Karpas-422 (cell line): Measurements from ENCODE around the gene F3. TPM values are rescaled to one million over a fixed set of nuclear protein-coding genes. Genes with fewer than 3 reads are reported as not detected.

Experiments
- DNase-seq: peaks from one replicate; pipeline ENCODE4 v3.0.0-alpha.2; 2015
- H2AFZ ChIP-seq: fragments of 200-600 bp; sonication (generic); 2 replicates; pipeline ENCODE4 v1.6.1; 2014; ENCODE audit warnings: antibody characterized with exemption, low read length, mixed read lengths
- H3K27ac ChIP-seq: fragments of 200-600 bp; sonication (generic); 2 replicates; pipeline ENCODE4 v1.5.1; 2014; ENCODE audit warnings: mild to moderate bottlenecking, low read length, moderate library complexity
- H3K27me3 ChIP-seq: fragments of 200-600 bp; sonication (generic); 2 replicates; pipeline ENCODE4 v1.6.1; 2014; ENCODE audit warnings: low read length, mixed read lengths
- H3K36me3 ChIP-seq: fragments of 200-600 bp; sonication (generic); 2 replicates; pipeline ENCODE4 v1.6.1; 2014; ENCODE audit warnings: low read length, mixed read lengths; ENCODE audit not compliant: insufficient read depth
- H3K4me1 ChIP-seq: fragments of 200-600 bp; sonication (generic); 2 replicates; pipeline ENCODE4 v1.6.1; 2014; ENCODE audit warnings: mild to moderate bottlenecking, low read length, mixed read lengths
- H3K4me2 ChIP-seq: fragments of 200-600 bp; sonication (generic); 2 replicates; pipeline ENCODE4 v1.6.1; 2014; ENCODE audit warnings: low read length, low read depth, mild to moderate bottlenecking; ENCODE audit not compliant: poor library complexity, severe bottlenecking
- H3K4me3 ChIP-seq: fragments of 200-600 bp; sonication (generic); 2 replicates; pipeline ENCODE4 v1.5.1; 2014; ENCODE audit warnings: mild to moderate bottlenecking, antibody characterized with exemption, low read length, mixed read lengths
- H3K79me2 ChIP-seq: fragments of 200-600 bp; sonication (generic); 2 replicates; pipeline ENCODE4 v1.6.1; 2014; ENCODE audit warnings: mild to moderate bottlenecking, low read length, mixed read lengths
- H3K9ac ChIP-seq: fragments of 200-600 bp; sonication (generic); 2 replicates; pipeline ENCODE4 v1.6.0; 2014; ENCODE audit warnings: low read length
- H3K9me2 ChIP-seq: fragments of 200-600 bp; sonication (generic), shearing (Covaris generic); replicated peaks from 2 replicates; pipeline ENCODE4 v1.6.0; 2014; ENCODE audit warnings: mild to moderate bottlenecking, low read length, moderate library complexity; ENCODE audit not compliant: insufficient read depth
- H3K9me3 ChIP-seq: fragments of 300-700, 200-600 bp; sonication (generic); 2 replicates; pipeline ENCODE4 v1.6.1; 2014; ENCODE audit warnings: low read length, mixed read lengths
- H4K20me1 ChIP-seq: fragments of 200-600 bp; sonication (generic); 2 replicates; pipeline ENCODE4 v1.6.1; 2014; ENCODE audit warnings: mild to moderate bottlenecking, antibody characterized with exemption, low read length, low read depth; ENCODE audit not compliant: insufficient read depth
- total RNA-seq: library from RNA; depleted of rRNA; stranded (reverse); fragments of >200 nt; shearing (Covaris generic); gene quantifications from 2 replicates; pipeline ENCODE4 v1.2.3, GENCODE V29; 2014; ENCODE audit warnings: low replicate concordance

F3 gene
- total RNA-seq, 1 experiment from 2014 or later, result not detected

DNA sequence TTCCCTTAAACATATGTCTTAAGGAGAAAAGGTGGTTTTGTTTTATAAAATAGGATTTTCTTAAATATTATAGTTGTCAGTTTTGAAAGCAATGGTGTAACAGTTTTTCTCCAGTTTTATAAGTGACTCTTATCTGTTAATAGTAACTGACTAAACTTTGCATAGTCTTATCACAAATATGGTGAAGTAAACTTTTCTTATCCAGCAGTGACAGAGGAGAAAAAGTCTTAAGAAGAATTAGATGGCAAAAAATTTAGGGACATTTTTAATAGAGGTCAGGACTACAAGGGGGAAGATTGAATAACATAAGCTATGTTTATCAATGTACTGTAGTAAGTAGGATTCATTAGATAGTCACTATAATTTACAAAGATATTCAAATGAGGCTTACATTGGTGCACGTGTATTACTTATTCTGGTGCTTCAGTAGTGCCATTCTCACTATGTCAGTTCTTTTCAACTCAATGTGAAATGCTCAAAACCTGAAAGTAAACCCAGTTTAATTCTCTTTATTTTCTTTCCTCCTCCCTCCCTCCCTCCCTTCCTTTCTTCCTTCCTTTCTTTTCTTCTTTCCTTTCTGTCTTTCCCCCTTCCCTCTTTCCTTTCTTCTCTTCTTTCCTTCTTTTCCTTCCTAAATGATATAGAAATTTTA is 26.1 kb downstream of the F3 start:
- no peak overlapping the region for H2AFZ ChIP-seq

DNA sequence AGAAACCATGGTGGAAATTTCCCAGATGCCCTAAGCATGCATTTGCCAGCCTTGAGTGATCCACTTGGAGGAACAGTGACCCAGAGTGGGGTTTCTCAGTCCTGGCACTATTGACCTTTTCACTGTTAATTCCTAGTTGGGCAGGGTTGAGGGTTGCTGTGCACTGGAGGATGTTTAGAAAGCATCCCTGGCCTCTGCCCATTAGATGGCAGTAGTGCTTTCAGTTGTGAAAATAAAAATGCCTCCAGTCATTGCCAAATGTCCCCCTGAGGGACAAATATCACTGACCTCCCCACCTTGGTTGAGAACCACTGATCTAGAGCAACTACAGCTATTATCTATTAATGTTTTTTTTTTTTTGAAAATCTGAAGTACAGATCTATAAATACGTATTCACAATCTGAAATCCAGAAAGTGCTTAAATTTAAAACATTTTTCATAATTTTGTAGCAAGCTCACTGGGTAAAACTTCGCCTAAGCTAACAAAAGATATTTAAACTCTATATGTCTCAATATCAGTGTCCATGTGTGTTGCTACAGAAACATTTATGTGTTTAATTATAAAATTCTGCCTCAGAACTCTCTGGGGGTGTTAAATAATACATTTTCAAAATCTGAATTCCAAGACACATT is 27.3 kb downstream of the F3 start:
- Histone ChIP-seq H4K20me1 (no peaks in the 10 kb centered on the region), H3K36me3 (no peaks in the 10 kb centered on the region), H3K27ac (no peak overlapping the region), H3K79me2 (no peaks in the 10 kb centered on the region), H3K4me2 (no peak overlapping the region), H3K4me1 (no peaks in the 10 kb centered on the region), H3K9me2 (no peaks in the 10 kb centered on the region), H3K4me3 (no peak overlapping the region), H3K9me3 (no peaks in the 10 kb centered on the region), H3K9ac (no peak overlapping the region), H3K27me3 (no peaks in the 10 kb centered on the region), H2AFZ (no peak overlapping the region)
- DNase-seq, result peak; percentile 55

More for the DNA sequence above, 26.1 kb downstream of the F3 start:
- no peak for DNase-seq
- Histone ChIP-seq H3K79me2 (no peaks in the 10 kb centered on the region), H3K36me3 (no peaks in the 10 kb centered on the region), H3K4me3 (no peak overlapping the region), H4K20me1 (no peaks in the 10 kb centered on the region), H3K27me3 (no peaks in the 10 kb centered on the region), H3K9me2 (no peaks in the 10 kb centered on the region), H3K9ac (no peak overlapping the region), H3K4me1 (no peaks in the 10 kb centered on the region), H3K4me2 (no peak overlapping the region), H3K27ac (no peak overlapping the region), H3K9me3 (no peaks in the 10 kb centered on the region)

DNA sequence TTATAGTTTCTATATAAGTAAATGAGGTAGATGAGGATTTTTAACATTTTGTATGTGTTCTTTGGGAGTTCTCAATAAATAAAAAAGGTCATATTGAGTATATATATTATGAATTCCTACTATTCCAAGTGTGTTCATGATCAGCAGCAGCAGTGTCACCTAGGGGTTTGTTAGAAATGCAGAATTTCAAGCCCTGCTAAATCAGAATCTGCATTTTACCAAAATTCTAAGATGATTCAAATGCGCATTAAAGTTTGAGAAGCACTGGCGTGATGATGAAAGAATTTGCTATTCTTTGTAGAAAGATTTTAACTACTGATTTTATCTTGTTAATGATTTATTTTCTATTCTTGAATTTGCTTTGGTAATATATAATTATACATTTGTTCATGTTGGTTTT is 28.7 kb downstream of the F3 start:
- no peaks in the 10 kb centered on the region for H3K4me1 ChIP-seq
- no peaks in the 10 kb centered on the region for H3K9me2 ChIP-seq
- H3K27ac ChIP-seq, result no peak overlapping the region
- H3K27me3 ChIP-seq, result no peaks in the 10 kb centered on the region
- H3K9ac ChIP-seq, result no peak overlapping the region
- H4K20me1 ChIP-seq, result no peaks in the 10 kb centered on the region
- H3K9me3 ChIP-seq, result no peaks in the 10 kb centered on the region
- no peak overlapping the region for H3K4me3 ChIP-seq
- H2AFZ ChIP-seq, result no peak overlapping the region
- no peak for DNase-seq
- no peaks in the 10 kb centered on the region for H3K79me2 ChIP-seq
- H3K4me2 ChIP-seq, result no peak overlapping the region
- no peaks in the 10 kb centered on the region for H3K36me3 ChIP-seq

DNA sequence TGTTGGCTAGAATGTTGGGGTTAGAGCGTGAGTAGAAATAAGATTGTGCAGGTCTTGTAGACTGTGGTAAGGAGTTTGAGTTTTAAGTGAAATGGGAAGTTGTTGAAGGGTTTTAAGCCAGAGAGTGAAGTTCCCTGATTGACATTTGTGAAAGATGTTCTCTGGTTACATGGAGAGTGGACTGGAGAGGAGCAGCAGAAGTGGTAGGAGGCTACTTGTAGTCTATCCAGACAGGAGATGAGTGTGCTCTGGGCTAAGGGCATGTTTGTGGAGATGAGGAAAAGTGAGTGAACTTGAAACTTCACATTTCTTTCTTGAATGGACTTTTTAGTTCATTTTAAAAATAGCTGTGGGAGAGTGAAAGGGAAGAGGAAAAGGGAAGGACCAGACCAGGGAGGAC is 37.0 kb downstream of the F3 start:
- Histone ChIP-seq H4K20me1 (no peaks in the 10 kb centered on the region), H3K4me2 (no peak overlapping the region), H3K9me3 (no peaks in the 10 kb centered on the region), H3K27me3 (no peaks in the 10 kb centered on the region), H3K9ac (no peak overlapping the region), H3K4me1 (no peaks in the 10 kb centered on the region), H3K27ac (no peak overlapping the region), H3K9me2 (no peaks in the 10 kb centered on the region), H3K36me3 (no peaks in the 10 kb centered on the region; the same call in 1 of the 2 replicates), H3K79me2 (no peaks in the 10 kb centered on the region), H2AFZ (no peak overlapping the region), H3K4me3 (no peak overlapping the region)
- DNase-seq, result no peak

DNA sequence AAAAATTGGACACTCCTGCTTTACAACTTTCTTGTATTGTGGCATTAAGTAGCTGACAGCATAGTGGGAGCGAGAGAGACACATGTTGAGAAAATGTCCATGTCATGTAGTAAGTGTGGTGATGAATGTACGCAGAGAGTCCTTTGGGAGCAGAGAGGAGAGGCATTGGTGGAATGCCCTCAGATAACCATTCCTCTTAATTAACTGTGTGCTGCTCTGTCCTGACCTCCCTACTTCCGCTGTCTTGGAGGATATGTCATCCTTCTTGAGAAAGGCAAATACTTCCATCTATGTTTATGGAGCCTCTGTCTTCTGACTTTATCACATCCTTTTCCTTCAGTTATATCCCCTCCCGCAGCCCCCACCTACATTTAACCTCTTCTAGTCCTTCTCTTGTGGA is 38.4 kb downstream of the F3 start:
- Histone ChIP-seq H2AFZ (no peak overlapping the region), H3K4me2 (no peak overlapping the region), H4K20me1 (no peaks in the 10 kb centered on the region), H3K79me2 (no peaks in the 10 kb centered on the region), H3K9me2 (no peaks in the 10 kb centered on the region), H3K9me3 (no peaks in the 10 kb centered on the region), H3K9ac (no peak overlapping the region), H3K36me3 (no peaks in the 10 kb centered on the region; the same call in 1 of the 2 replicates), H3K27ac (no peak overlapping the region), H3K27me3 (no peaks in the 10 kb centered on the region), H3K4me3 (no peak overlapping the region), H3K4me1 (no peaks in the 10 kb centered on the region)
- no peak for DNase-seq

DNA sequence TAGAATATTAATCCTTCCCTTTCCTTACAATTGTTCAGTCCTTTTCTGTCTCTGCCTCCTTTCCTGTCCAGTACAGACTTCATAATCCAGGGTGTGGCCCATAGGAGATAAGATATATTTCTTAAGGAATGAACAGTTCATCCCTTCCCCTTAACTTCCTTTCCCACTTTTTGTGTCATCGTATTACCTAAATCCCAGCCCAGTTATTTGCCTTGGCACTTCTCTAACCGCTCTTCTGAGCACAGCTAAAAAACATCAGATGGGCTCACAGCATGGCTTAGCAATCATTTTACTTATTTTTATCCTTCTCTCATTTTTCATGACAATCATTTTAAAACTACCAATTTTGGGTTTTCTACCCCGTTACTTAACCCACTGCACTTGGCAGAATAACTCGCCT is 39.6 kb downstream of the F3 start:
- no peak overlapping the region for H3K27ac ChIP-seq
- no peaks in the 10 kb centered on the region; the same call in 1 of the 2 replicates for H3K36me3 ChIP-seq
- no peak overlapping the region for H3K4me3 ChIP-seq
- no peaks in the 10 kb centered on the region for H3K4me1 ChIP-seq
- no peaks in the 10 kb centered on the region for H3K27me3 ChIP-seq
- no peak for DNase-seq
- no peaks in the 10 kb centered on the region for H3K9me2 ChIP-seq
- no peaks in the 10 kb centered on the region for H4K20me1 ChIP-seq
- H2AFZ ChIP-seq, result no peak overlapping the region
- H3K4me2 ChIP-seq, result no peak overlapping the region
- no peaks in the 10 kb centered on the region for H3K79me2 ChIP-seq
- H3K9ac ChIP-seq, result no peak overlapping the region
- H3K9me3 ChIP-seq, result no peaks in the 10 kb centered on the region

DNA sequence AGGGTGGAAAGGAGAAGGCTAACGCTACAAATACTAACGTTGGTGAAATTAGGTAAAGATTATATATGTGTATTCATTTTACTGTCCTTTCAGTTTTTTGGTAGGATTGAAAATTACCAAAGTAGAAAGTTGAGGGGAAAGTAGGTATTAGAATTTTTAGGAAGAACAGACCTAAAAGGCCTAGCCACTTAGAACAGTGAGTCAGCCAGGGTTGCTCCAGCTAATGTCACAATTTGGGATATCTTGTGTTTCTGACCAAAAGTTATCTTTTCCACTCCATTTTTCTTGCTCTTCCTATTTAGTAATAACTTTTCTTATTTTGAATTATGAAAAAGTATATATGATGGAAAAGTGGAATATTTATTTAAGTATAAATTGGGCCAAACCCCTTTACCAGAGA is 40.1 kb downstream of the F3 start:
- Histone ChIP-seq H3K79me2 (no peaks in the 10 kb centered on the region), H3K9me3 (no peaks in the 10 kb centered on the region), H3K36me3 (no peaks in the 10 kb centered on the region; the same call in 1 of the 2 replicates)

DNA sequence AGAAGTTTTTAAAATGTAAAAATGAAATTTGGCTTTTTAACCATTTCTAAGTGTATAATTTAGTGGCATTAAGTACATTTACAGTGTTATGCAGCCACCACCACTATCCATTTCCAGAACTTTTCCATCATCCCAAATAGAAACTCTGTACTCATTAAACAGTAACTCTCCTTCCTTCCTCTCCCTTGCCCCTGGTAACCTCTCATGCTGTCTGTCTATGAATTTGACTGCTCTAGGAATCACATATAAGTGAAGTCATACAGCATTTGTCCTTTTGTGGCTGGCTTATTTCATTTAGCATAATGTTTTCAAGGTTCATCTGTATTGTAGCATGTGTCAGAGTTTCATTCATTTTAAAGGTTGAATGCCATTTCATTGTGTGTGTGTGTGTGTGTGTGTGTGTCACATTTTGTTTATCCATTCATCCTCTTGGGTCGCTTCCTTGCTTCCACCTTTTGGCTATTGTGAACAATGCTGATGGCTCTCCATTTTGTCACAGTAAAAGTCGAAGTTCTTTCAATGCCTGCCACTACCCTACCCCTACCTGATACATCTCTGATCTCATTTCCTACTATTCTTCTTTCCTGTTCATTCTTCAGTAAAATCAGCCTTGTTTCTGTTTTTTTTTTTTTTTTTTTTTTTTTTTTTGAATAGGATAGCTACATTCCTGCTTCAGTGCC is 45.3 kb downstream of the F3 start:
- Histone ChIP-seq H2AFZ (no peak overlapping the region), H3K36me3 (peaks cover 5% of the 10 kb centered on the region; the same call in 1 of the 2 replicates), H3K4me2 (no peak overlapping the region), H4K20me1 (no peaks in the 10 kb centered on the region), H3K27ac (no peak overlapping the region), H3K9ac (no peak overlapping the region), H3K9me2 (no peaks in the 10 kb centered on the region), H3K79me2 (no peaks in the 10 kb centered on the region), H3K4me1 (no peaks in the 10 kb centered on the region), H3K4me3 (no peak overlapping the region), H3K9me3 (no peaks in the 10 kb centered on the region), H3K27me3 (no peaks in the 10 kb centered on the region)
- DNase-seq, result no peak

More for the DNA sequence above, 40.1 kb downstream of the F3 start:
- no peaks in the 10 kb centered on the region for H3K27me3 ChIP-seq
- no peak overlapping the region for H3K4me3 ChIP-seq
- no peak overlapping the region for H2AFZ ChIP-seq
- no peak overlapping the region for H3K9ac ChIP-seq
- H3K4me1 ChIP-seq, result no peaks in the 10 kb centered on the region
- no peaks in the 10 kb centered on the region for H4K20me1 ChIP-seq
- H3K27ac ChIP-seq, result no peak overlapping the region
- H3K4me2 ChIP-seq, result no peak overlapping the region
- no peaks in the 10 kb centered on the region for H3K9me2 ChIP-seq
- DNase-seq, result no peak
